Measurements from ENCODE around the gene MAL. TPM values are rescaled to one million over a fixed set of nuclear protein-coding genes. Genes with fewer than 3 reads are reported as not detected.

MAL gene
- total RNA-seq, 2 experiments from 2014 or later, result 35.4 to 43.3 TPM

GRCh38 chr2:95058989-95059641 lies 33.6 kb downstream of the MAL start:
- ChIA-PET CTCF (no interaction called here), POLR2A (interaction anchor here (0.6 kb wide), 1 partner anchor 42 kb away, joined by 4 read pairs; no protein-coding TSS in a partner anchor)
- ATAC-seq, result no peak
- Mint-ChIP-seq H3K9me3 (ENCODE audit: low read depth) (no peaks in the 10 kb centered on the region), H3K27ac (no peak overlapping the region), H3K4me3 (no peak overlapping the region), H3K27me3 (no peaks in the 10 kb centered on the region), H3K4me1 (peaks cover 52% of the 10 kb centered on the region), H3K36me3 (ENCODE audit: low read depth) (peaks cover 2% of the 10 kb centered on the region)
- peak; percentile 4 for DNase-seq
- intact Hi-C loops (cut with DNase I, micrococcal nuclease), result no loop called here

- Mint-ChIP-seq H3K27me3 (no peaks in the 10 kb centered on the region), H3K27ac (no peak overlapping the region), H3K36me3 (ENCODE audit: low read depth) (no peaks in the 10 kb centered on the region), H3K4me3 (no peak overlapping the region), H3K9me3 (ENCODE audit: low read depth) (no peaks in the 10 kb centered on the region), H3K4me1 (peaks cover 47% of the 10 kb centered on the region)
- ATAC-seq (no peak), DNase-seq (no peak)
- intact Hi-C loops (cut with DNase I, micrococcal nuclease), result no loop called here
- ChIA-PET POLR2A (no interaction called here), CTCF (interaction anchor here (1.2 kb wide), 1 partner anchor 40 kb away, joined by 3 read pairs; no protein-coding TSS in a partner anchor)
These were observed 34.3 kb downstream of the MAL start for GRCh38 chr2:95059656-95060370.

GRCh38 chr2:95060446-95061118 lies 35.1 kb downstream of the MAL start:
- DNase-seq (no peak), ATAC-seq (no peak)
- CTCF ChIA-PET, result interaction anchor here (0.7 to 6.6 kb wide), 3 partner anchors 17 to 41 kb away, joined by 3 to 62 read pairs (median 3); no protein-coding TSS in a partner anchor
- H3K36me3 Mint-ChIP-seq (ENCODE audit: low read depth), result no peaks in the 10 kb centered on the region
- no peak overlapping the region for H3K27ac Mint-ChIP-seq
- H3K4me3 Mint-ChIP-seq, result no peak overlapping the region
- intact Hi-C loops (cut with DNase I, micrococcal nuclease), result no loop called here
- H3K27me3 Mint-ChIP-seq, result no peaks in the 10 kb centered on the region
- H3K4me1 Mint-ChIP-seq, result peaks cover 39% of the 10 kb centered on the region
- POLR2A ChIA-PET, result no interaction called here
- no peaks in the 10 kb centered on the region for H3K9me3 Mint-ChIP-seq (ENCODE audit: low read depth)

DNA sequence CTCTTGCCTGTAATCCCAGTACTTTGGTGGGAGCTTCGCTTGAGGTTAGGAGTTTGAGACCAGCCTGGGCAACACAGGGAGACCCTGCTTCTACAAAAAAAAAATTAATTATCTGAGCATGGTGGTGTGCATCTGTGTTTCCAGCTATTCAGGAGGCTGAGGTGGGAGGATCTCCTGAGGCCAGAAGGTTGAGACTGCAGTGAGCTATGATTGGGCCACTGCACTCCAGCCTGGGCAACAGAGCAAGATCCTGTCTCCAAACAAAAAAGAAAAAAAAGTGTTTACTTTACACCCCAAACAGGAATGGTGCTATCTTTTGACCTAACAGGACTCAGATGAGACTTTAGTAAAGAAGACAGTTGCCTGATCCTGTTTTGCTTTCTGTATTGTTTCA lies 35.6 kb downstream of the MAL start:
- no peaks in the 10 kb centered on the region for H3K27me3 Mint-ChIP-seq
- DNase-seq (no peak), ATAC-seq (no peak)
- intact Hi-C loops (cut with DNase I, micrococcal nuclease), result no loop called here
- POLR2A ChIA-PET, result no interaction called here
- peak overlapping the region; percentile 31 for H3K27ac Mint-ChIP-seq
- no peaks in the 10 kb centered on the region for H3K9me3 Mint-ChIP-seq (ENCODE audit: low read depth)
- H3K4me1 Mint-ChIP-seq, result peaks cover 34% of the 10 kb centered on the region
- CTCF ChIA-PET, result interaction anchor here (0.7 to 6.6 kb wide), 3 partner anchors 17 to 41 kb away, joined by 3 to 62 read pairs (median 3); no protein-coding TSS in a partner anchor
- no peaks in the 10 kb centered on the region for H3K36me3 Mint-ChIP-seq (ENCODE audit: low read depth)
- H3K4me3 Mint-ChIP-seq, result no peak overlapping the region

- CTCF ChIA-PET, result interaction anchor here (0.6 to 6.6 kb wide), 4 partner anchors 11 to 323 kb away, joined by 3 to 62 read pairs (median 3); no protein-coding TSS in a partner anchor
- Mint-ChIP-seq H3K27ac (peak overlapping the region; percentile 70), H3K36me3 (ENCODE audit: low read depth) (no peaks in the 10 kb centered on the region), H3K27me3 (no peaks in the 10 kb centered on the region), H3K9me3 (ENCODE audit: low read depth) (no peaks in the 10 kb centered on the region), H3K4me1 (peaks cover 28% of the 10 kb centered on the region), H3K4me3 (no peak overlapping the region)
- DNase-seq (peak; percentile 42), ATAC-seq (peak; percentile 66)
- intact Hi-C loops (cut with DNase I, micrococcal nuclease), result loop anchor here in 1 of 2 experiments (1.0 kb wide), 1 partner anchor 13 kb away; no protein-coding TSS in a partner anchor
- POLR2A ChIA-PET, result no interaction called here
These were observed 36.2 kb downstream of the MAL start for GRCh38 chr2:95061601-95062183.

DNA sequence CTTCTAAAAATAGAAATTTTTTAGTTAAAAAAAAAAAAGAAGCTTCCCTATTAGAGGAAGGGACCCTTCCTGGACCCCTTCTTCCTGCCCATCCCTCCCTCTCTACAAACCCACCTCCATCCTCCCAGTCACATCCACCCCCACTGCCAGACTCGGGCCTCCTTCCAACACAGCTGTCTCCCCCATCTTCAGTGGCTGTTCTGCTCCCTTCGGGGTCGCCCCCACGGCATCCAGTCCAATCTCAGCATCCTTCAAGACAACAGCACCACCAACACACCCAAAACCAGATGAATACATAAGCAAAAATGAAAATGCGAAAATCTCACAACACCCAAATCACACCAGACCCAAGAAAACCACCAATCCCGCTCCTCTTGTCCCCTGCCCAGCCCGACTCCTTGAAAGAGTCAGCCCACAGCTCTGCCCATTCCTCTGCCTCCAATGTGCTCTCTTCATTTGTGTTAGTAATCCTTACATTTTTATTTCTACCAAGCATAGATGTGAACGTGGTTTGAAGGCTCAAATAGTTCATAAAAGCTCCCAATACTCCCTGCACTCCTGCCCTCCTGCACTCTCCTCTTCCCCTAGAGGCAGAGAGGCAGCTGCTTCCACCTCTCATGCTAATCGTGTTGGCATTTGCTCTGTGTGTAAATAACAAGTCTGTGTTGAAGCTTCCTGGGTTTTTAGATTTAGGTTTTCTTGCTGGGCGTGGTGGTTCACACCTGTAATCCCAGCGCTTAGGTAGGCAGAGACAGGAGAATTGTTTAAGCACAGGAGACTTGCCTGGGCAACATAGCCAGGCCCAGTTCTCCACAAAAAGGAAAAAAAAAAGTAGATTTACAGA lies 37.0 kb downstream of the MAL start:
- intact Hi-C loops (cut with DNase I, micrococcal nuclease), result loop anchor here in 1 of 2 experiments (1.0 kb wide), 1 partner anchor 12 kb away; no protein-coding TSS in a partner anchor
- no peak for DNase-seq
- CTCF ChIA-PET, result interaction anchor here (0.6 to 6.6 kb wide), 9 partner anchors 9 to 137 kb away, joined by 3 to 62 read pairs (median 6); no protein-coding TSS in a partner anchor
- H3K4me3 Mint-ChIP-seq, result no peak overlapping the region
- peak; percentile 24 for ATAC-seq
- POLR2A ChIA-PET, result no interaction called here
- H3K27me3 Mint-ChIP-seq, result no peaks in the 10 kb centered on the region
- H3K36me3 Mint-ChIP-seq (ENCODE audit: low read depth), result no peaks in the 10 kb centered on the region
- no peaks in the 10 kb centered on the region for H3K9me3 Mint-ChIP-seq (ENCODE audit: low read depth)
- H3K27ac Mint-ChIP-seq, result peak overlapping the region; percentile 74
- peaks cover 27% of the 10 kb centered on the region for H3K4me1 Mint-ChIP-seq

DNA sequence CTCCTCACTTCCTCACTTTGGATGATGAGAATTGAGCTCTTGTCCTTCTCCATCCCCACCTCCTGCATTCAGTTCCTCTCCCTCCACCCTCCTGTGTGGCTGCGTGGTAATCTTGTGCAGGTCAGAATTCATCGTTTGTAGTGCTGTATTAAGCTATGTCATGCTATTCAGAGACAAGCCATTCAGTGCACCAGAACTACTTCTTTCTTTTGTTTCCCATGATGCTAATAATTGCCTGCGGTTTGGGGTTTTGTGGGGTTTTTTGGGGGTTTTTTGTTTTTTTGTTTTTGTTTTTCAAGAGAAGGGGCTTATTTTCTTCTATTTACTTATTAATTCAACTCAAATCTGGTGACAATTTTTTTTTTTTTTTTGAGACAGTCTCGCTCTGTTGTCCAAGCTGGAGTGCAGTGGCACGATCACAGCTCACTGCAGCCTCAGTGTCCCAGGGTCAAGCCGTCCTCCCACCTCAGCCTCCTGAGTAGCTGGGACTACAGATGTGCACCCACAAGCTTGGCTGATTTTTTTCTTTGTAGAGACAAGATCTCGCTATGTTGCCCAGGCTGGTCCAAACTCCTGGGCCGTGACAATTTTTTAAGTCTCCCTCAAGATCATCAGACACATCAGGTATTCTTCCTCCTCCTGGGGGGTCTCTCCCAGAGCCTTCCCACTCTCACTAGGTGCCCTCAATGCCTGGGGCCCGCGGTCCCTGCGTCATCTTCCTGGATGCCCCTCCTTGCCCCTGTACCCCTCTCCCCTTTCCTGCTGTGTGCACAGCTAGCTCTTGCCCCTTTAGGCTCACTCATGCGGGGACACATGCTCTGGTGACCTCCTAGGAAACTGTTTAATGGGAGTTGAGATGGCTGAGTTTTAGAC lies 37.8 kb downstream of the MAL start:
- ATAC-seq (no peak), DNase-seq (no peak)
- Mint-ChIP-seq H3K27me3 (no peaks in the 10 kb centered on the region), H3K36me3 (ENCODE audit: low read depth) (no peaks in the 10 kb centered on the region), H3K4me3 (no peak overlapping the region), H3K4me1 (peaks cover 27% of the 10 kb centered on the region), H3K9me3 (ENCODE audit: low read depth) (no peaks in the 10 kb centered on the region), H3K27ac (peak overlapping the region; percentile 30)
- ChIA-PET CTCF (interaction anchor here (0.7 to 6.6 kb wide), 9 partner anchors 10 to 60 kb away, joined by 3 to 62 read pairs (median 6); no protein-coding TSS in a partner anchor), POLR2A (no interaction called here)
- intact Hi-C loops (cut with DNase I, micrococcal nuclease), result no loop called here

GRCh38 chr2:95068256-95068655 lies 42.7 kb downstream of the MAL start:
- no peak overlapping the region for H3K27ac Mint-ChIP-seq
- ATAC-seq (no peak), DNase-seq (no peak)
- intact Hi-C loops (cut with DNase I, micrococcal nuclease), result no loop called here
- CTCF ChIA-PET, result interaction anchor here (0.6 to 2.2 kb wide), 2 partner anchors 11 to 52 kb away, joined by 3 to 5 read pairs; no protein-coding TSS in a partner anchor
- H3K4me1 Mint-ChIP-seq, result peaks cover 13% of the 10 kb centered on the region
- H3K9me3 Mint-ChIP-seq (ENCODE audit: low read depth), result no peaks in the 10 kb centered on the region
- POLR2A ChIA-PET, result no interaction called here
- H3K36me3 Mint-ChIP-seq (ENCODE audit: low read depth), result no peaks in the 10 kb centered on the region
- H3K27me3 Mint-ChIP-seq, result no peaks in the 10 kb centered on the region
- H3K4me3 Mint-ChIP-seq, result no peak overlapping the region

- POLR2A ChIA-PET, result no interaction called here
- DNase-seq, result no peak
These were observed 44.0 kb downstream of the MAL start for GRCh38 chr2:95069465-95069864.

GRCh38 chr2:95071856-95072255 lies 46.3 kb downstream of the MAL start:
- CTCF ChIA-PET, result no interaction called here
- POLR2A ChIA-PET, result interaction anchor here (0.6 kb wide), 1 partner anchor 75 kb away, joined by 3 read pairs; no protein-coding TSS in a partner anchor
- Mint-ChIP-seq H3K9me3 (ENCODE audit: low read depth) (no peaks in the 10 kb centered on the region), H3K4me1 (peaks cover 41% of the 10 kb centered on the region), H3K27me3 (no peaks in the 10 kb centered on the region), H3K36me3 (ENCODE audit: low read depth) (no peaks in the 10 kb centered on the region), H3K4me3 (no peak overlapping the region), H3K27ac (peak overlapping the region; percentile 5)
- intact Hi-C loops (cut with DNase I, micrococcal nuclease), result no loop called here
- DNase-seq (no peak), ATAC-seq (no peak)

More at GRCh38 chr2:95069465-95069864, 44.0 kb downstream of the MAL start:
- H3K27ac Mint-ChIP-seq, result no peak overlapping the region
- H3K36me3 Mint-ChIP-seq (ENCODE audit: low read depth), result no peaks in the 10 kb centered on the region
- no peak for ATAC-seq
- intact Hi-C loops (cut with DNase I, micrococcal nuclease), result no loop called here
- no peaks in the 10 kb centered on the region for H3K9me3 Mint-ChIP-seq (ENCODE audit: low read depth)
- no peak overlapping the region for H3K4me3 Mint-ChIP-seq
- H3K4me1 Mint-ChIP-seq, result peaks cover 18% of the 10 kb centered on the region
- CTCF ChIA-PET, result interaction anchor here (0.8 to 2.2 kb wide), 2 partner anchors 10 to 46 kb away, joined by 3 to 5 read pairs; no protein-coding TSS in a partner anchor
- no peaks in the 10 kb centered on the region for H3K27me3 Mint-ChIP-seq
